Transverse colon (tissue), 3 donors: Measurements from ENCODE around the gene PQBP1.

Experiments
- CTCF ChIP-seq, 5 experiments: fragments of 200-600 bp in 3 of 5; fragments of 450-650 bp in 2 of 5; sonication (generic) in 3 of 5; IDR thresholded peaks; 1 replicate in 2 of 5; 2 replicates in 3 of 5; pipeline ENCODE4 v1.5.1; 2016 to 2017; ENCODE audit warnings: antibody characterized with exemption in 5 of 5, inconsistent platforms in 3 of 5, mild to moderate bottlenecking in 2 of 5, moderate library complexity in 1 of 5
- EP300 ChIP-seq: sonication (generic); formaldehyde crosslinking; IDR thresholded peaks from one replicate; pipeline ENCODE4 v1.6.1; 2017; ENCODE audit warnings: antibody characterized with exemption, low read depth
- POLR2A ChIP-seq: fragments of 450-650 bp; IDR thresholded peaks from one replicate; pipeline ENCODE4 v1.6.1; 2016; ENCODE audit warnings: antibody characterized with exemption, mild to moderate bottlenecking, moderate library complexity

- no peak for TF ChIP-seq EP300
- no peak for TF ChIP-seq CTCF (IDR thresholded peaks at IDR 0.05)
- TF ChIP-seq POLR2A, result no peak
Measured at GRCh38 chrX:48924270-48924669, 26.5 kb downstream of the PQBP1 start.
